ENCODE results near the gene RGS17.

RGS17 gene

DNA sequence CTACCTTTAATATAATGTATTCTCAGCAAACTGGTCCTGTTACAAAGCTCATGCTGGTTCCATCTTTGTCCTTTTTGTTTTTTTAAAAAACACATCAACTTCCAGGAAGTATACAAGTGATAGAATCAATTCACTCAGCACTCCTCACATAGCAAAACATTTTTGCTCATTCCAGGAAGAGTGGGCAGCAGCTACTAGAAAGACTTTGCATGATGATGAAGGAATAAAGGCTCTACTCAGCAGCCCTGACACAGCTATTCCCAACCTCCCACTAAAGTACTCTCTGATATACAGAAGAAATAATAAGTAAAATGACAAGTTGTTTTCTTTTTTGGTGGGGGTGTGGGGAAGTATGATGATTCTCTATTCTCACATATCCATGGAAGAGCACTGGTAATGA is 61.2 kb downstream of the RGS17 start:
- no peak for TF ChIP-seq ZNF565 (CRISPR knock-in tag; conservative IDR thresholded peaks at IDR 0.05; ENCODE audit: low read depth)
- no peak for TF ChIP-seq GLIS3 (CRISPR knock-in tag; IDR thresholded peaks at IDR 0.05)
- no peak for TF ChIP-seq SNAI2 (CRISPR knock-in tag; IDR thresholded peaks at IDR 0.05)
- TF ChIP-seq, protein P1, sequence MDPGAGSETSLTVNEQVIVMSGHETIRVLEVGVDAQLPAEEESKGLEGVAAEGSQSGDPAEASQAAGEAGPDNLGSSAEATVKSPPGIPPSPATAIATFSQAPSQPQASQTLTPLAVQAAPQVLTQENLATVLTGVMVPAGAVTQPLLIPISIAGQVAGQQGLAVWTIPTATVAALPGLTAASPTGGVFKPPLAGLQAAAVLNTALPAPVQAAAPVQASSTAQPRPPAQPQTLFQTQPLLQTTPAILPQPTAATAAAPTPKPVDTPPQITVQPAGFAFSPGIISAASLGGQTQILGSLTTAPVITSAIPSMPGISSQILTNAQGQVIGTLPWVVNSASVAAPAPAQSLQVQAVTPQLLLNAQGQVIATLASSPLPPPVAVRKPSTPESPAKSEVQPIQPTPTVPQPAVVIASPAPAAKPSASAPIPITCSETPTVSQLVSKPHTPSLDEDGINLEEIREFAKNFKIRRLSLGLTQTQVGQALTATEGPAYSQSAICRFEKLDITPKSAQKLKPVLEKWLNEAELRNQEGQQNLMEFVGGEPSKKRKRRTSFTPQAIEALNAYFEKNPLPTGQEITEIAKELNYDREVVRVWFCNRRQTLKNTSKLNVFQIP (CRISPR knock-in tag; IDR thresholded peaks at IDR 0.05; ENCODE audit: borderline replicate concordance, low read depth), result no peak
- no peak for TF ChIP-seq ARNTL (CRISPR knock-in tag; IDR thresholded peaks at IDR 0.05; ENCODE audit: borderline replicate concordance, low read depth)
- TF ChIP-seq PPARA (CRISPR knock-in tag; IDR thresholded peaks at IDR 0.05; ENCODE audit: borderline replicate concordance), result no peak
- TF ChIP-seq, protein P2, sequence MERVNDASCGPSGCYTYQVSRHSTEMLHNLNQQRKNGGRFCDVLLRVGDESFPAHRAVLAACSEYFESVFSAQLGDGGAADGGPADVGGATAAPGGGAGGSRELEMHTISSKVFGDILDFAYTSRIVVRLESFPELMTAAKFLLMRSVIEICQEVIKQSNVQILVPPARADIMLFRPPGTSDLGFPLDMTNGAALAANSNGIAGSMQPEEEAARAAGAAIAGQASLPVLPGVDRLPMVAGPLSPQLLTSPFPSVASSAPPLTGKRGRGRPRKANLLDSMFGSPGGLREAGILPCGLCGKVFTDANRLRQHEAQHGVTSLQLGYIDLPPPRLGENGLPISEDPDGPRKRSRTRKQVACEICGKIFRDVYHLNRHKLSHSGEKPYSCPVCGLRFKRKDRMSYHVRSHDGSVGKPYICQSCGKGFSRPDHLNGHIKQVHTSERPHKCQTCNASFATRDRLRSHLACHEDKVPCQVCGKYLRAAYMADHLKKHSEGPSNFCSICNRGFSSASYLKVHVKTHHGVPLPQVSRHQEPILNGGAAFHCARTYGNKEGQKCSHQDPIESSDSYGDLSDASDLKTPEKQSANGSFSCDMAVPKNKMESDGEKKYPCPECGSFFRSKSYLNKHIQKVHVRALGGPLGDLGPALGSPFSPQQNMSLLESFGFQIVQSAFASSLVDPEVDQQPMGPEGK (CRISPR knock-in tag; IDR thresholded peaks at IDR 0.05; ENCODE audit: borderline replicate concordance), result no peak
- TF ChIP-seq, protein P3, sequence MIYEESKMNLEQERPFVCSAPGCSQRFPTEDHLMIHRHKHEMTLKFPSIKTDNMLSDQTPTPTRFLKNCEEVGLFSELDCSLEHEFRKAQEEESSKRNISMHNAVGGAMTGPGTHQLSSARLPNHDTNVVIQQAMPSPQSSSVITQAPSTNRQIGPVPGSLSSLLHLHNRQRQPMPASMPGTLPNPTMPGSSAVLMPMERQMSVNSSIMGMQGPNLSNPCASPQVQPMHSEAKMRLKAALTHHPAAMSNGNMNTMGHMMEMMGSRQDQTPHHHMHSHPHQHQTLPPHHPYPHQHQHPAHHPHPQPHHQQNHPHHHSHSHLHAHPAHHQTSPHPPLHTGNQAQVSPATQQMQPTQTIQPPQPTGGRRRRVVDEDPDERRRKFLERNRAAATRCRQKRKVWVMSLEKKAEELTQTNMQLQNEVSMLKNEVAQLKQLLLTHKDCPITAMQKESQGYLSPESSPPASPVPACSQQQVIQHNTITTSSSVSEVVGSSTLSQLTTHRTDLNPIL (CRISPR knock-in tag; IDR thresholded peaks at IDR 0.05; ENCODE audit: low read depth), result no peak
- TF ChIP-seq ZFP3 (CRISPR knock-in tag; IDR thresholded peaks at IDR 0.05), result no peak
- TF ChIP-seq ISL1 (CRISPR knock-in tag; IDR thresholded peaks at IDR 0.05), result no peak
- no peak for TF ChIP-seq CSDC2 (CRISPR knock-in tag; IDR thresholded peaks at IDR 0.05)
- TF ChIP-seq ZFP30 (CRISPR knock-in tag; IDR thresholded peaks at IDR 0.05), result no peak
- TF ChIP-seq RARB (CRISPR knock-in tag; IDR thresholded peaks at IDR 0.05), result no peak
- TF ChIP-seq ZC3H10 (CRISPR knock-in tag; IDR thresholded peaks at IDR 0.05), result no peak
- TF ChIP-seq ZNF8 (CRISPR knock-in tag; IDR thresholded peaks at IDR 0.05), result no peak
- TF ChIP-seq ESRRG (CRISPR knock-in tag; IDR thresholded peaks at IDR 0.05), result no peak
- no peak for TF ChIP-seq TOX (CRISPR knock-in tag; IDR thresholded peaks at IDR 0.05; ENCODE audit: borderline replicate concordance)
- no peak for TF ChIP-seq OSR1 (CRISPR knock-in tag; IDR thresholded peaks at IDR 0.05)
- TF ChIP-seq TCF4 (CRISPR knock-in tag; IDR thresholded peaks at IDR 0.05; ENCODE audit: borderline replicate concordance), result no peak
- no peak for ATAC-seq

DNA sequence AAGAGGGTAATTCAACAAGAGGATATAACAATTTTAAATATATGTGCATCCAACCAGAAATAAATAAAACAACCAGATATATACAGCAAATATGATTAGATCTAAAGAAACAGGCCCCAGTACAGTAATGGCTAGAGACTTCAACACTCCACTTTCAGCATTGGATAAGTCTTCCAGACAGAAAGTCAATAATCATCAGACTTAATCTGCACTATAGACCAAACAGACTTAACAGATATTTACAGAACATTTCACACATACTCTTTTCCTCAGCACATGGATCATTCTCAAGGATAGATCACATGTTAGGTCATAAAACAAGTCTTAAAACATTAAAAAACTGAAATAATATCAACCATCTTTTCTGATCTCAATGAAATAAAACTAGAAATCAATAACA is 65.9 kb downstream of the RGS17 start:
- TF ChIP-seq SNAI2 (CRISPR knock-in tag; IDR thresholded peaks at IDR 0.05) (no peak), GLIS3 (CRISPR knock-in tag; IDR thresholded peaks at IDR 0.05) (no peak), ZC3H10 (CRISPR knock-in tag; IDR thresholded peaks at IDR 0.05) (no peak), ESRRG (CRISPR knock-in tag; IDR thresholded peaks at IDR 0.05) (no peak), RARB (CRISPR knock-in tag; IDR thresholded peaks at IDR 0.05) (no peak), ZFP30 (CRISPR knock-in tag; IDR thresholded peaks at IDR 0.05) (no peak), BACH2 (CRISPR knock-in tag; IDR thresholded peaks at IDR 0.05; ENCODE audit: borderline replicate concordance) (no peak)
- TF ChIP-seq, protein P4, sequence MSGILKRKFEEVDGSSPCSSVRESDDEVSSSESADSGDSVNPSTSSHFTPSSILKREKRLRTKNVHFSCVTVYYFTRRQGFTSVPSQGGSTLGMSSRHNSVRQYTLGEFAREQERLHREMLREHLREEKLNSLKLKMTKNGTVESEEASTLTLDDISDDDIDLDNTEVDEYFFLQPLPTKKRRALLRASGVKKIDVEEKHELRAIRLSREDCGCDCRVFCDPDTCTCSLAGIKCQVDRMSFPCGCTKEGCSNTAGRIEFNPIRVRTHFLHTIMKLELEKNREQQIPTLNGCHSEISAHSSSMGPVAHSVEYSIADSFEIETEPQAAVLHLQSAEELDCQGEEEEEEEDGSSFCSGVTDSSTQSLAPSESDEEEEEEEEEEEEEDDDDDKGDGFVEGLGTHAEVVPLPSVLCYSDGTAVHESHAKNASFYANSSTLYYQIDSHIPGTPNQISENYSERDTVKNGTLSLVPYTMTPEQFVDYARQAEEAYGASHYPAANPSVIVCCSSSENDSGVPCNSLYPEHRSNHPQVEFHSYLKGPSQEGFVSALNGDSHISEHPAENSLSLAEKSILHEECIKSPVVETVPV (CRISPR knock-in tag; IDR thresholded peaks at IDR 0.05), result no peak
- TF ChIP-seq, protein P3 (CRISPR knock-in tag; IDR thresholded peaks at IDR 0.05; ENCODE audit: low read depth), result no peak
- no peak for ATAC-seq

DNA sequence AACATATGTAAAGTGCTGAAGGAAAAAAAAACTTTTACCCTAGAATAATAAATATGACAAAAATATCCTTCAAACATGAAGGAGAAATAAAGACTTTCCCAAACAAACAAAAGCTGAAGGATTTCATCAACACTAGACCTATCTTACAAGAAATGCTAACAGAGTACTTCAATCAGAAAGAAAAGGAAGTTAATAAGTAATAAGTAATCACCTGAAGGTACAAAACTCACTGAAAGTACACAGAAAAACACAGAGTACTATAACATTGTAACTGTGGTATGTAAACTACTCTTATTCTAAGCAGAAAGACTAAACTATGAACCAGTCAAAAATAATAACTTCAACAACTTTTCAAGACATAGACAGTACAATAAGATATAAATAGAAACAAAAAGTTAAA is 67.1 kb downstream of the RGS17 start:
- ATAC-seq, result no peak
- no peak for TF ChIP-seq RARB (CRISPR knock-in tag; IDR thresholded peaks at IDR 0.05)
- TF ChIP-seq ISL1 (CRISPR knock-in tag; IDR thresholded peaks at IDR 0.05), result no peak
- TF ChIP-seq ZNF565 (CRISPR knock-in tag; conservative IDR thresholded peaks at IDR 0.05; ENCODE audit: low read depth), result no peak
- no peak for TF ChIP-seq TOX (CRISPR knock-in tag; IDR thresholded peaks at IDR 0.05; ENCODE audit: borderline replicate concordance)
- TF ChIP-seq, protein P2 (CRISPR knock-in tag; IDR thresholded peaks at IDR 0.05; ENCODE audit: borderline replicate concordance), result no peak
- no peak for TF ChIP-seq PPARA (CRISPR knock-in tag; IDR thresholded peaks at IDR 0.05; ENCODE audit: borderline replicate concordance)
- TF ChIP-seq, protein P1 (CRISPR knock-in tag; IDR thresholded peaks at IDR 0.05; ENCODE audit: borderline replicate concordance, low read depth), result no peak
- TF ChIP-seq ZFP3 (CRISPR knock-in tag; IDR thresholded peaks at IDR 0.05), result no peak
- no peak for TF ChIP-seq CSDC2 (CRISPR knock-in tag; IDR thresholded peaks at IDR 0.05)
- TF ChIP-seq ZNF70 (CRISPR knock-in tag; IDR thresholded peaks at IDR 0.05), result no peak
- TF ChIP-seq OSR1 (CRISPR knock-in tag; IDR thresholded peaks at IDR 0.05), result no peak
- TF ChIP-seq, protein P5, sequence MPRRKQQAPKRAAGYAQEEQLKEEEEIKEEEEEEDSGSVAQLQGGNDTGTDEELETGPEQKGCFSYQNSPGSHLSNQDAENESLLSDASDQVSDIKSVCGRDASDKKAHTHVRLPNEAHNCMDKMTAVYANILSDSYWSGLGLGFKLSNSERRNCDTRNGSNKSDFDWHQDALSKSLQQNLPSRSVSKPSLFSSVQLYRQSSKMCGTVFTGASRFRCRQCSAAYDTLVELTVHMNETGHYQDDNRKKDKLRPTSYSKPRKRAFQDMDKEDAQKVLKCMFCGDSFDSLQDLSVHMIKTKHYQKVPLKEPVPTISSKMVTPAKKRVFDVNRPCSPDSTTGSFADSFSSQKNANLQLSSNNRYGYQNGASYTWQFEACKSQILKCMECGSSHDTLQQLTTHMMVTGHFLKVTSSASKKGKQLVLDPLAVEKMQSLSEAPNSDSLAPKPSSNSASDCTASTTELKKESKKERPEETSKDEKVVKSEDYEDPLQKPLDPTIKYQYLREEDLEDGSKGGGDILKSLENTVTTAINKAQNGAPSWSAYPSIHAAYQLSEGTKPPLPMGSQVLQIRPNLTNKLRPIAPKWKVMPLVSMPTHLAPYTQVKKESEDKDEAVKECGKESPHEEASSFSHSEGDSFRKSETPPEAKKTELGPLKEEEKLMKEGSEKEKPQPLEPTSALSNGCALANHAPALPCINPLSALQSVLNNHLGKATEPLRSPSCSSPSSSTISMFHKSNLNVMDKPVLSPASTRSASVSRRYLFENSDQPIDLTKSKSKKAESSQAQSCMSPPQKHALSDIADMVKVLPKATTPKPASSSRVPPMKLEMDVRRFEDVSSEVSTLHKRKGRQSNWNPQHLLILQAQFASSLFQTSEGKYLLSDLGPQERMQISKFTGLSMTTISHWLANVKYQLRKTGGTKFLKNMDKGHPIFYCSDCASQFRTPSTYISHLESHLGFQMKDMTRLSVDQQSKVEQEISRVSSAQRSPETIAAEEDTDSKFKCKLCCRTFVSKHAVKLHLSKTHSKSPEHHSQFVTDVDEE (CRISPR knock-in tag; IDR thresholded peaks at IDR 0.05), result no peak
- no peak for TF ChIP-seq SNAI2 (CRISPR knock-in tag; IDR thresholded peaks at IDR 0.05)
- TF ChIP-seq ZC3H10 (CRISPR knock-in tag; IDR thresholded peaks at IDR 0.05), result no peak

Measured in SK-N-SH treated with all-trans-retinoic acid at 6 μM for 48 hours (cell line).